Erythroblast (primary cell): ENCODE results near the gene C19orf47.

Source experiments
- GATA1 ChIP-seq: IDR thresholded peaks from 2 replicates; pipeline ENCODE4 v1.6.1; 2011; ENCODE audit warnings: low read depth, mild to moderate bottlenecking, control low read depth, low read length, moderate library complexity
- POLR2A ChIP-seq: IDR thresholded peaks from 2 replicates; pipeline ENCODE4 v1.6.1; 2011; ENCODE audit warnings: mild to moderate bottlenecking, low read length

DNA sequence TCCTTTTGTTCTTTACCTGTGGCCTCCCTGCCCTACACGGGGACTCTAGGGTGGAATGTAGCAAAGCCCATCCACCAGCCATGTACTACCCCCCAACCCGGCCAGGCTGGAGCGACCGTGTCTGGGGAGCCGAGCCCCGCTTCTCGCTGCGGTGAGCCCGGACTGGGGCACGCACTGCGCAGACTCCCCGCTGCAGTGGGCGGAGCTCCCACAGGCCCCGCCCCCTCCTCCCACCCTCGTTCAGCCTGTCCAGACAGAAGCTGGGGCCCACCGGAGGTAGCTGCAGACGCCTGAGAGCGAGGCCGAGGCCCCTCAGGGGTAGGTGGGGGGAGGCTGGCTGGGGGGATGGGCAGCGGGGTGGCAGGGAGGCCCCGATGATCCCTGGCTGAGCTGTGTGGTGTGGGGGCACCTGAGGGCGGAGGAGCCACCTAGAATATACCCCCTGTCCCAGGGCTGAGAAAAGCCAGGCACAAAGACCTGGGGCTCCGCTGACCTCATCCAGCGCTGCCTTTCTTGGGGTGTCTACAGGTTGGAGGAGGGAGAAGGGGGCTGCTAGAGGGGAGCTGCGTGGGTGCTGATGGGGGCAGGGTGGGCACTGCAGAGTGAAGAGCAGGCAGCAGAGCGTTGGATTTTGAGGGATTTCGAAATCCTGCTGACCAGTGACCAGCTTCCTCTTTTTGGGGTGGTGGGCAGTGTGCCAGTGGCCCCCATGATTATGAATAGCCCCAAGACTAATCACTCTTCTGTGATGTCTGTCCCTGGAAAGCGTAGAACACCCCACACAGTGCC, 17.6 kb upstream of the C19orf47 start:
- TF ChIP-seq POLR2A: no peak
- TF ChIP-seq GATA1: no peak
